HepG2 (cell line): ENCODE results near the gene FBXL20. TPM values are rescaled to one million over a fixed set of nuclear protein-coding genes. Genes with fewer than 3 reads are reported as not detected.
"Not testable (repeated sequence)": the region's sequence is repeated elsewhere in the genome, so short reads cannot be mapped to it uniquely, and the experiment has no call there.

Experiments
- ATAC-seq: fragments of 200-7000 bp; cut with Tn5 transposase; 3 replicates; pipeline ENCODE4 v1.9.1; 2020; ENCODE audit warnings: mild to moderate bottlenecking, moderate library complexity
- BruUV-seq: library from RNA; stranded (reverse); fragments of 400-500 nt; replicated peaks from 2 replicates; lab custom pipeline; 2021; lab: Mats Ljungman, UMichigan
- CTCF ChIA-PET: fragments of 300-600 bp; formaldehyde crosslinking; extraction: SDS; loops from one replicate; lab custom pipeline; 2021; ENCODE audit warnings: low total read pairs, inconsistent platforms, low intra/inter-chr PET ratio; lab: Yijun Ruan, JAX
- POLR2A ChIA-PET: fragments of 350-600 bp; sonication (Branson Sonifier 250); formaldehyde crosslinking; loops from one replicate; lab custom pipeline; 2020; ENCODE audit warnings: antibody characterized with exemption, inconsistent platforms; lab: Yijun Ruan, JAX
- DNase-seq: peaks from one replicate; pipeline ENCODE4 v3.0.0-alpha.2; 2015; ENCODE audit warnings: low spot score
- FAIRE-seq: peaks from 3 replicates; lab custom pipeline; 2011; peaks lifted over from hg19 to GRCh38; lab: Jason Lieb, UNC
- H2AFZ ChIP-seq: one replicate; pipeline ENCODE4 v1.6.1; 2011; ENCODE audit warnings: low read length, inconsistent platforms
- H3K27ac ChIP-seq: fragments of 300-600 bp; 3 replicates; pipeline ENCODE4 v1.8.0; 2011; ENCODE audit warnings: mixed run types, mild to moderate bottlenecking, mixed read lengths, low read length, inconsistent platforms; ENCODE audit not compliant: insufficient read depth; ENCODE audit errors: extremely low read length
- H3K27me3 ChIP-seq, 2 experiments: fragments of 200-600 bp in 1 of 2; 2 replicates in 1 of 2; 3 replicates in 1 of 2; pipeline versions ENCODE4 v1.6.0 to v1.8.0; 2011; ENCODE audit warnings: low read length in 2 of 2, mild to moderate bottlenecking in 2 of 2, moderate library complexity in 2 of 2, inconsistent platforms in 1 of 2; ENCODE audit not compliant: insufficient read depth in 2 of 2, control insufficient read depth in 1 of 2
- H3K36me3 ChIP-seq, 2 experiments: fragments of 200-600 bp in 1 of 2; replicated peaks in 1 of 2; 2 replicates in 1 of 2; 3 replicates in 1 of 2; pipeline versions ENCODE4 v1.5.1 to v1.8.0; 2011; ENCODE audit warnings: low read length in 2 of 2, inconsistent platforms in 1 of 2; ENCODE audit not compliant: insufficient read depth in 2 of 2, control insufficient read depth in 1 of 2
- H3K4me1 ChIP-seq: 2 replicates; pipeline ENCODE4 v1.5.1; 2012; ENCODE audit warnings: low read length, inconsistent platforms; ENCODE audit not compliant: insufficient read depth
- H3K4me2 ChIP-seq: 2 replicates; pipeline ENCODE4 v1.6.0; 2011; ENCODE audit warnings: low read depth, low read length, inconsistent platforms
- H3K4me3 ChIP-seq, 3 experiments: fragments of 200-600 bp in 1 of 3; sonication (generic), shearing (Covaris generic) in 1 of 3; replicated peaks in 1 of 3; 2 replicates each; pipeline ENCODE4 v1.5.1; 2011 to 2016; ENCODE audit warnings: low read length in 3 of 3, inconsistent platforms in 2 of 3, low read depth in 2 of 3, mild to moderate bottlenecking in 2 of 3, control low read depth in 1 of 3, mixed read lengths in 1 of 3; ENCODE audit not compliant: insufficient read depth in 1 of 3
- H3K79me2 ChIP-seq: one replicate; pipeline ENCODE4 v1.6.1; 2011; ENCODE audit warnings: low read length, inconsistent platforms; ENCODE audit not compliant: insufficient read depth
- H3K9ac ChIP-seq: 2 replicates; pipeline ENCODE4 v1.6.0; 2011; ENCODE audit warnings: mild to moderate bottlenecking, low read depth, low read length, inconsistent platforms; ENCODE audit not compliant: insufficient read depth
- H3K9me3 ChIP-seq: 2 replicates; pipeline ENCODE4 v1.5.1; 2012; ENCODE audit warnings: mild to moderate bottlenecking, low read length
- H4K20me1 ChIP-seq: 2 replicates; pipeline ENCODE4 v1.6.0; 2011; ENCODE audit warnings: inconsistent platforms, mild to moderate bottlenecking, low read length, moderate library complexity; ENCODE audit not compliant: insufficient read depth
- CC2D1A ChIP-seq: sonication (generic); formaldehyde crosslinking; IDR thresholded peaks from 2 replicates; pipeline ENCODE4 v1.8.1; 2023; ENCODE audit warnings: mild to moderate bottlenecking, missing genetic modification reagents
- GTF3A ChIP-seq: sonication (generic); formaldehyde crosslinking; conservative IDR thresholded peaks from 2 replicates; pipeline ENCODE4 v1.4.0; 2020; ENCODE audit warnings: mild to moderate bottlenecking, missing genetic modification reagents
- MAFF ChIP-seq: IDR thresholded peaks from 2 replicates; pipeline ENCODE4 v1.6.1; 2011; ENCODE audit warnings: low read depth, low read length, improper control_type of control experiment
- MAFK ChIP-seq, 2 experiments: IDR thresholded peaks in 1 of 2; conservative IDR thresholded peaks in 1 of 2; 2 replicates each; pipeline ENCODE4 v1.6.1; 2011; ENCODE audit warnings: improper control_type of control experiment in 2 of 2, low read length in 2 of 2
- ZNF10 ChIP-seq: sonication (generic); formaldehyde crosslinking; IDR thresholded peaks from 2 replicates; pipeline ENCODE4 v1.4.0; 2020; ENCODE audit warnings: mild to moderate bottlenecking, low read depth, missing genetic modification reagents, borderline replicate concordance
- ZNF253 ChIP-seq: sonication (generic); formaldehyde crosslinking; IDR thresholded peaks from 2 replicates; pipeline ENCODE4 v1.8.0; 2022; ENCODE audit warnings: mild to moderate bottlenecking, missing genetic modification reagents, borderline replicate concordance
- ZNF333 ChIP-seq: sonication (generic); formaldehyde crosslinking; IDR thresholded peaks from 2 replicates; pipeline ENCODE4 v1.4.0; 2020; ENCODE audit warnings: mild to moderate bottlenecking, missing genetic modification reagents, borderline replicate concordance
- ZNF33B ChIP-seq: sonication (generic); formaldehyde crosslinking; IDR thresholded peaks from 2 replicates; pipeline ENCODE4 v1.5.1; 2020; ENCODE audit warnings: mild to moderate bottlenecking, missing genetic modification reagents
- ZNF367 ChIP-seq: sonication (generic); formaldehyde crosslinking; IDR thresholded peaks from 2 replicates; pipeline ENCODE4 v1.4.0; 2020; ENCODE audit warnings: missing genetic modification reagents, borderline replicate concordance
- ZNF432 ChIP-seq: sonication (generic); formaldehyde crosslinking; IDR thresholded peaks from 2 replicates; pipeline ENCODE4 v1.5.0; 2020; ENCODE audit warnings: missing genetic modification reagents, mild to moderate bottlenecking, borderline replicate concordance
- ZNF678 ChIP-seq: sonication (generic); formaldehyde crosslinking; IDR thresholded peaks from 2 replicates; pipeline ENCODE4 v1.4.0; 2020; ENCODE audit warnings: mild to moderate bottlenecking, missing genetic modification reagents
- WGBS: methylation state at CpG from one replicate; pipeline ENCODE4 v1.1.6; 2017; ENCODE audit warnings: low lambda C conversion rate; 5-methylcytosine and 5-hydroxymethylcytosine counted together
- in situ Hi-C: cut with HindIII; loops from 2 replicates; pipeline ENCODE4 v1.10.0; 2017; ENCODE audit warnings: low pct_unique_long_range_greater_than_20kb; ENCODE audit not compliant: extremely low pct_ligation_motif_present
- intact Hi-C: fragments of 100-400 bp; cut with micrococcal nuclease; formaldehyde crosslinking; loops from one replicate; pipeline ENCODE4 v1.10.0; 2022; ENCODE audit not compliant: unreplicated experiment
- polyA plus RNA-seq, 8 experiments: library from polyadenylated mRNA; depleted of rRNA in 3 of 8; stranded (reverse) in 7 of 8; unstranded in 1 of 8; fragments of >200 nt; fragmentation: Illumina TruSeq in 4 of 8; extraction: Trizol in 4 of 8; gene quantifications; 2 replicates each; pipeline versions ENCODE4 v1.2.1 to v1.2.3, GENCODE V29; 2011 to 2016; ENCODE audit warnings: low read depth in 4 of 8, missing spikeins in 1 of 8, mixed read lengths in 1 of 8; ENCODE audit not compliant: insufficient read depth in 1 of 8
- total RNA-seq, 5 experiments: library from RNA; depleted of rRNA; stranded (reverse); fragments of >200 nt; fragmentation: Illumina TruSeq; extraction: Trizol; gene quantifications; 2 replicates each; pipeline ENCODE4 v1.2.3, GENCODE V29; 2016; ENCODE audit warnings: low read depth in 1 of 5

Gene FBXL20
- total and polyA plus RNA-seq, 2 of the 13 experiments (the other 11 are each of a cell fraction or from before 2014, with no cell fraction given), result 10.2 to 10.3 TPM

GRCh38 chr17:39447561-39447960 lies 46.1 kb upstream of the FBXL20 start (continued):
- TF ChIP-seq ZNF10 (no peak), ZNF33B (CRISPR knock-in tag) (no peak), ZNF367 (no peak), ZNF253 (no peak)

- ATAC-seq, result no peak
- H3K9ac ChIP-seq, result no peak overlapping the region
- no peak overlapping the region for H3K4me3 ChIP-seq
- CTCF ChIA-PET, result no interaction called here
- H3K4me1 ChIP-seq, result peaks cover 9% of the 10 kb centered on the region; the same call in 1 of the 2 replicates
- TF ChIP-seq ZNF432 (CRISPR knock-in tag) (no peak), ZNF333 (no peak), MAFF (peak; percentile 64), MAFK (conservative IDR thresholded peaks at IDR 0.05 in 1 of 2, IDR thresholded peaks at IDR 0.05 in 1 of 2; ENCODE audit: low read length in 2 of 2) (peak; percentile 75 to 78), CC2D1A (no peak), ZNF678 (CRISPR knock-in tag) (no peak), GTF3A (no peak)
- TF ChIP-seq, all 625 proteins: peak for 2
- intact Hi-C loops, result no loop called here
- in situ Hi-C loops, result no loop called here
- Histone ChIP-seq H3K9me3 (no peaks in the 10 kb centered on the region), H2AFZ (no peak overlapping the region), H3K79me2 (peaks cover 25% of the 10 kb centered on the region), H3K27ac (no peak overlapping the region), H3K27me3 (no peaks in the 10 kb centered on the region), H3K36me3 (peaks cover 19 to 80% of the 10 kb centered on the region in 2 experiments), H4K20me1 (0 out of 2 replicates have a peak, but pooled peaks cover 8% of the 10 kb centered on the region), H3K4me2 (no peak overlapping the region)
- BruUV-seq, result no TSS peak
- FAIRE-seq, result no peak
- POLR2A ChIA-PET, result no interaction called here
- DNase-seq, result no peak
Measured at GRCh38 chr17:39443326-39443725, 41.9 kb upstream of the FBXL20 start.

- H3K4me3 ChIP-seq, H3K27ac ChIP-seq, H2AFZ ChIP-seq, H4K20me1 ChIP-seq, H3K4me2 ChIP-seq, ATAC-seq, CTCF ChIA-PET, BruUV-seq, FAIRE-seq, POLR2A ChIA-PET, intact Hi-C loops, H3K4me1 ChIP-seq, DNase-seq, H3K9ac ChIP-seq, H3K9me3 ChIP-seq, in situ Hi-C loops, H3K27me3 ChIP-seq: not testable (repeated sequence)
- 97% methylated on average over 2 of the region's 2 CpGs for WGBS
- H3K36me3 ChIP-seq, result peaks cover 21 to 78% of the 10 kb centered on the region in 2 experiments
- peaks cover 11% of the 10 kb centered on the region for H3K79me2 ChIP-seq
Measured at GRCh38 chr17:39439868-39440267, 38.4 kb upstream of the FBXL20 start.
